NB4 (cell line): ENCODE data around the gene SCN1A.

Experiments
- DNase-seq: peaks from one replicate; pipeline ENCODE4 v3.0.0; 2010; ENCODE audit warnings: low read depth
- H3K4me3 ChIP-seq: one replicate; pipeline ENCODE4 v1.5.1; 2011; ENCODE audit warnings: mild to moderate bottlenecking, low read depth, low read length, moderate library complexity
- MYC ChIP-seq: IDR thresholded peaks from 2 replicates; pipeline ENCODE4 v1.6.1; 2011; ENCODE audit warnings: low read depth, low read length
- POLR2A ChIP-seq: IDR thresholded peaks from 2 replicates; pipeline ENCODE4 v1.6.1; 2011; ENCODE audit warnings: mild to moderate bottlenecking; ENCODE audit not compliant: insufficient read length; ENCODE audit errors: extremely low read depth
- TF ChIP-seq, protein P1 (sequence below): IDR thresholded peaks from 2 replicates; pipeline ENCODE4 v1.6.1; 2011; ENCODE audit warnings: low read depth, low read length
- TF ChIP-seq, protein P2 (sequence below): IDR thresholded peaks from one replicate; pipeline ENCODE4 v1.5.1; 2012; ENCODE audit warnings: low read depth, low read length

The SCN1A gene

DNA sequence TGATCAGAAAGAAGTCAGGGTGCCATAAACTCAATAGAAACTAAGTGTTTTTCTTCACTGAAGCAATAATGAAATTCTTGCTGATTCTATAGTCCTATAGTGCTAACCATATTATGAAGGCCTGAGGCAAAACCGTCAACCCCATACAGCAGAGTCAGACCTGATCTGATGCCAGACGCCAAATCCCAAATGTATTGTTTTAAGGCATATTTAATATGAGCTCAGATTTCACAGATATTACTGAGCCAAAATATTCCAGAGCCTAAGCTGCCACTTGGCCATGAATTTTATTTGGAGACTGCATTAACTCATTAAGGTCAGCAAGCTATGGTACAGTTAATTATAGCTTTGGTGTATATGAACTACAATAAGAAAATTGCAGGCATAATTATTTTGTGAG, 53.4 kb downstream of the SCN1A start:
- TF ChIP-seq, protein P1, sequence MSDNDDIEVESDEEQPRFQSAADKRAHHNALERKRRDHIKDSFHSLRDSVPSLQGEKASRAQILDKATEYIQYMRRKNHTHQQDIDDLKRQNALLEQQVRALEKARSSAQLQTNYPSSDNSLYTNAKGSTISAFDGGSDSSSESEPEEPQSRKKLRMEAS: no peak
- TF ChIP-seq, protein P2, sequence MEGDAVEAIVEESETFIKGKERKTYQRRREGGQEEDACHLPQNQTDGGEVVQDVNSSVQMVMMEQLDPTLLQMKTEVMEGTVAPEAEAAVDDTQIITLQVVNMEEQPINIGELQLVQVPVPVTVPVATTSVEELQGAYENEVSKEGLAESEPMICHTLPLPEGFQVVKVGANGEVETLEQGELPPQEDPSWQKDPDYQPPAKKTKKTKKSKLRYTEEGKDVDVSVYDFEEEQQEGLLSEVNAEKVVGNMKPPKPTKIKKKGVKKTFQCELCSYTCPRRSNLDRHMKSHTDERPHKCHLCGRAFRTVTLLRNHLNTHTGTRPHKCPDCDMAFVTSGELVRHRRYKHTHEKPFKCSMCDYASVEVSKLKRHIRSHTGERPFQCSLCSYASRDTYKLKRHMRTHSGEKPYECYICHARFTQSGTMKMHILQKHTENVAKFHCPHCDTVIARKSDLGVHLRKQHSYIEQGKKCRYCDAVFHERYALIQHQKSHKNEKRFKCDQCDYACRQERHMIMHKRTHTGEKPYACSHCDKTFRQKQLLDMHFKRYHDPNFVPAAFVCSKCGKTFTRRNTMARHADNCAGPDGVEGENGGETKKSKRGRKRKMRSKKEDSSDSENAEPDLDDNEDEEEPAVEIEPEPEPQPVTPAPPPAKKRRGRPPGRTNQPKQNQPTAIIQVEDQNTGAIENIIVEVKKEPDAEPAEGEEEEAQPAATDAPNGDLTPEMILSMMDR: no peak
- TF ChIP-seq MYC (no peak), POLR2A (no peak)
- no peak for DNase-seq

DNA sequence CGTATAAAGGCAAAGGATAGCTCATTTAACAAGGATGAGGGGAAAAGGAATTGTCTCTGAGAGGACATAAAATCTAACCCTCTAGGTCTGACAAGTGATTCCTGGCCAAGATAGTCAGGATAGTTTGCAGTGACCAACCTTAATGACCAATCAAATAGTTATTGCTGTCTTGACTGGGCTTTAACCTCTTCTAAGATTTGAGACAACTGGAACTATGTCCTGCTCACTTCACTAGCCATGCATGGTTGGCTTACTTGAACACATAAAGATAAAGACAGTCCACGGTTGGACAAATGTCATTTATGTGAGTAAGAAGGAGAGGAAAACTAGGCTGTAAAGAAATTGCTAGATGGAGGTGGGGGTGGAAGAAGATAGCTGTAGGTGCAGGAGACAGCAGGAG, 53.8 kb downstream of the SCN1A start:
- TF ChIP-seq, protein P1: no peak
- TF ChIP-seq POLR2A (no peak), MYC (no peak)
- TF ChIP-seq, protein P2: no peak
- DNase-seq: no peak

More for the DNA sequence above, 53.4 kb downstream of the SCN1A start:
- H3K4me3 ChIP-seq: no peak overlapping the region

DNA sequence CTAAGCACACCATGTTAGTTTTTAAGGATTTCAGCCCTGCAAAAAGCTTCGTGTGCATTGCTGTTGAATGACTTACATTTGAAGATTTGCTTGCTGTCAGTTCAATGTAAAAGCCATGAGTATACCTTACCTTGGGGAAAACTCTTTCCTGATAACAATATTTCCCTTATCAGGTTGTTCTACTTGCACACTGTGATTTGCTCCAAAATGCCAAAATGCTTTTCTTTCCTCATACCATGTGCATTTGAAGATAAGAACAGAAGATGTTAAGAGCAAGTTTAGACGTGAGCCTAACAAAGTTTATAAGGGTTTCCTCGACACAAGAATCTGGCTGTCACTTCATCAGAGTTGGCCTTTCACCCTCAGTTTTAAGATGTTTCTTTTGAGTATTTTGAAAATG, 57.6 kb downstream of the SCN1A start:
- no peak overlapping the region for H3K4me3 ChIP-seq
- TF ChIP-seq, protein P1: no peak
- TF ChIP-seq, protein P2: no peak
- no peak for TF ChIP-seq MYC
- TF ChIP-seq POLR2A: no peak
- DNase-seq: no peak

More for the DNA sequence above, 53.8 kb downstream of the SCN1A start:
- no peak overlapping the region for H3K4me3 ChIP-seq

DNA sequence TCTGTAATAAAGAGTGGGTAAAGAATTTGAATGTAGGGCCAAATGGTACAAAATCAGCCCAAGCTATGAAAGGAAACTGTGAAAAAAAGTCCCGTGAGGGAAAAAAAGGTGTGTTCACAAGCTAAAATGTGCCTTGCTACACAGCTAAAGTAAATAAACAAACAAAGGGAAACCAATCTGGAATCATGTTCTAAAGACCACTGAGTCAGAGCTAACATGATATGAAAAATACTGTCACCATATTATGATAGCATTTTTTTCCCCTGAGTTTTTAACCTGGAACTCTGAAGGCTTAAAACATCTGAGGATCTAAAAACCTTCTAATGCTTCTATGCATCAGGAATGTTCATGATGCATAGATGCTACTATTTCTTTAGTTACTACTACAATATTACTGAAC, 58.8 kb downstream of the SCN1A start:
- no peak overlapping the region for H3K4me3 ChIP-seq
- no peak for DNase-seq
- TF ChIP-seq POLR2A (no peak), MYC (no peak)
- TF ChIP-seq, protein P1: no peak
- TF ChIP-seq, protein P2: no peak

DNA sequence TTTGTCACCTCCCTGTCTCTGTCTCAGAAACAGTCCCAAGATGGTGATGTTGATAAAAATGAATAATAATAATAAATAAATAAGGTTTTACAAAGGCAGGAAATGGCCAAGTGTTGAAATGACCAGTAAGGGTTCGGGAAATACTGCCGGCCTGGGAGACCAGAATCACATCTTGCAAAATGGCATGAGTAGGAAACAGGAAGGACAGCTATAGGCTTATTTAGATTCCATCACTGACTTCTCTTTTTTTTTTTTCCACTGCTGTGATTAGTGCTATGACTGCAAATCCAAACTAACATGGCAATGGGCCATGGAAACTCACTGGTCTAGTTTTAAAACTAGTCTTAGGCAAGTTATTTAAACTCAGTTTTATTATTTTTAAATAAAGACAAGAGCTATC, 60.6 kb downstream of the SCN1A start:
- TF ChIP-seq MYC (no peak), POLR2A (no peak)
- TF ChIP-seq, protein P1: no peak
- TF ChIP-seq, protein P2: no peak
- no peak overlapping the region for H3K4me3 ChIP-seq
- no peak for DNase-seq
